Activated CD4-positive, alpha-beta T cell treated with anti-CD3 and anti-CD28 coated beads, Interleukin-10, Interleukin-2, amounts not matched to agents 100 ng/mL and 50 ng/mL, durations not matched to agents 16 hours and 8 hours (primary cell): ENCODE results near the gene PHC2.

Source experiments
- DNase-seq: peaks from one replicate; pipeline ENCODE4 v3.0.0-alpha.2; 2020

The PHC2 gene

GRCh38 chr1:33430692-33431593, at the start of gene PHC2:
PHC2 (minus strand) TSS chr1:33431095; CDS start chr1:33375539, 55,556 bp downstream.
- DNase-seq, result peak; percentile 92

- no peak for DNase-seq
Observed at GRCh38 chr1:33477451-33477850, 46.6 kb upstream of the PHC2 start.

GRCh38 chr1:33473900-33474299, 43.0 kb upstream of the PHC2 start:
- no peak for DNase-seq

- peak; percentile 95 for DNase-seq
Observed at GRCh38 chr1:33472269-33472980, 41.5 kb upstream of the PHC2 start, which contains the start of gene ZSCAN20. ZSCAN20 (plus strand) TSS chr1:33472645; CDS start chr1:33479289, 6,644 bp downstream.

- no peak for DNase-seq
Observed at GRCh38 chr1:33471416-33471815, 40.5 kb upstream of the PHC2 start.

GRCh38 chr1:33470495-33471012, 39.7 kb upstream of the PHC2 start:
- DNase-seq, result peak; percentile 68

GRCh38 chr1:33469691-33470090, 38.8 kb upstream of the PHC2 start:
- no peak for DNase-seq

GRCh38 chr1:33468967-33469366, 38.1 kb upstream of the PHC2 start:
- DNase-seq, result no peak

- DNase-seq, result no peak
Observed at GRCh38 chr1:33468531-33468930, 37.6 kb upstream of the PHC2 start.

- no peak for DNase-seq
Observed at GRCh38 chr1:33468011-33468410, 37.1 kb upstream of the PHC2 start.

- no peak for DNase-seq
Observed at GRCh38 chr1:33466159-33466558, 35.3 kb upstream of the PHC2 start.

- DNase-seq, result no peak
Observed at GRCh38 chr1:33465316-33465715, 34.4 kb upstream of the PHC2 start.

- DNase-seq, result no peak
Observed at GRCh38 chr1:33464552-33464951, 33.7 kb upstream of the PHC2 start.

GRCh38 chr1:33462405-33463164, 31.7 kb upstream of the PHC2 start:
- no peak for DNase-seq

GRCh38 chr1:33460947-33461629, 30.2 kb upstream of the PHC2 start:
- DNase-seq, result no peak

GRCh38 chr1:33460144-33460543, 29.2 kb upstream of the PHC2 start:
- DNase-seq, result no peak

- no peak for DNase-seq
Observed at GRCh38 chr1:33459691-33460090, 28.8 kb upstream of the PHC2 start.

GRCh38 chr1:33456502-33456886, 25.6 kb upstream of the PHC2 start:
- no peak for DNase-seq

- DNase-seq, result peak; percentile 60
Observed at GRCh38 chr1:33455539-33456501, 24.9 kb upstream of the PHC2 start.

GRCh38 chr1:33454646-33455282, 23.9 kb upstream of the PHC2 start:
- DNase-seq, result no peak

GRCh38 chr1:33446590-33446989, 15.7 kb upstream of the PHC2 start:
- DNase-seq, result no peak
